Dermis blood vessel endothelial cell (primary cell): ENCODE measurements around the gene FGF12. TPM values are rescaled to one million over a fixed set of nuclear protein-coding genes. Genes with fewer than 3 reads are reported as not detected.

Experiments
- DNase-seq: peaks from one replicate; pipeline ENCODE4 v3.0.0; 2010
- total RNA-seq: library from RNA; depleted of rRNA; stranded (reverse); fragments of >200 nt; gene quantifications from 2 replicates; pipeline ENCODE4 v1.2.3, GENCODE V29; 2014

The FGF12 gene
- total RNA-seq, 1 donor from 2014 or later, result 1.2 TPM

GRCh38 chr3:192494174-192494573 lies 233.2 kb downstream of the FGF12 start:
- DNase-seq, result peak; percentile 72

DNA sequence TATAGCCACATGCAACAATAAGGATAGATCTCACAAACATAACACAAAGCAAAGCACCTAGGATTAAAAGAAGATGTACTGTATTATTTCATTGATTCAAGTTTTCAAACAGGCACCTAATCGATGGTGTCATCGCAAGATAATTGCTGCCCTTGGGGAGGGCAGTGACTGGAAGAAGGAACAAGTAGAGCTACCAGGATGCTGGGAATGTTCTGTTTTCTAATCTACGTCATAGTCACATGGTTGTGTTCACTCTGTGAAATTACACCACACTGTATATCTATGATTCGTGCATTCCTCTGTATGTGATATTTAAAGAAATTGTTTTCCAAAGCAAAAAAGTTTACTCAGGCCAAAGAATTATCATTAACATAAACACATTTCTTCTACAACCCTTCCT lies 236.6 kb downstream of the FGF12 start:
- DNase-seq, result no peak

DNA sequence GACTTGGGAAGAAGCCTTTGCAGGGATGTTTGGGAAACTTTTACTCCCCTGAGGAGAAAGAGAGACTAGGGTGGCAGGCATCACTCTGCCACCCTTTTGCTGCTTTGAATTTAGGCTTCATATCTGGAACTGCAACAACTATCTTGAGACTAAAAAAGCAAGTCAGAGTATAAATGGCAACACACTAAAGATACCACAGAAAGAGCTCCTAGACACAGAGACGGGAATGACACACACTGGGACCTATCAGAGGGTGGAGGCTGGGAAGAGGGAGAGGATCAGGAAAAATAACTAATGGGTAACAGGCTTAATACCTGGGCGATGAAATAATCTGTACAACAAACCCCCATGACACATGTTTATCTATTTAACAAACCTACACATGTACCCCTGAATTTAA lies 237.8 kb downstream of the FGF12 start:
- DNase-seq, result no peak

GRCh38 chr3:192487033-192487432 lies 240.3 kb downstream of the FGF12 start:
- no peak for DNase-seq

DNA sequence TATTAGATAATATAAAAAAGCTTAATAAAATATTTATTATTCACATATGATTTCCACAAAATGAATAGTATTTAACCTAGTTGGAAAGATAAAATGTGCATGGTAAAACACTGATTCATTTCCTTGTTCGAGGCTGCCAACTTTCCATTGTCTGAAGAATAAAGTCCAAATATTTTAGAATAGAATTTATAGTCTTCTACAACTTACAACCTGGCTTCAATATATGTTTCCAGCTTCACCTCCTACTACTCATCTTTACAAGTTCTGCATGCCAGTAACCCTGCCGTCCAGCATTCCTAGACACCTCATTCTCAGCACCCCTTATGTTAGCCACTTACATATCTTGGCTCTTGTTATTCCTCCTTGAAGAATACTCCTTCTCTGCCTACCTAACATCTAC lies 244.5 kb downstream of the FGF12 start:
- peak; percentile 28 for DNase-seq

- DNase-seq, result no peak
Observed at GRCh38 chr3:192482391-192482790, 244.9 kb downstream of the FGF12 start.

DNA sequence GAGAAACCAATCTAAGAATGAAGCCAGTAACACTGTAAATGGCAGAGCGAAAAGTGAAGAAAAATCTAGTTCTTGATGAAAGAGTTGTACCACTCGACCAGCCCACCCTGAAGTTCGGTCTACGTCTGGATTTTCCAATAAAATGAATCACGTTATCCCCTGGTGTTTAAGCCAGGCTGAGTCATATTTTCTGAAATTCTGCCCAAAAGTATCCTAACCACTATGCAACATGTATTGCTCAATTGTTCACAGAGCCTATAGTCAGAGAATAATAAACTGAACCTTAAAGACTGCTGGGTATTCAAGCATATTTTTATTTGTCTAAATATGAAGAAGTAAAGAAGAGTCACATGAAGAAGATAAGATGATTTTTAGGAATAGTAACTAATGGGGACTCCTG lies 245.7 kb downstream of the FGF12 start:
- peak; percentile 20 for DNase-seq

DNA sequence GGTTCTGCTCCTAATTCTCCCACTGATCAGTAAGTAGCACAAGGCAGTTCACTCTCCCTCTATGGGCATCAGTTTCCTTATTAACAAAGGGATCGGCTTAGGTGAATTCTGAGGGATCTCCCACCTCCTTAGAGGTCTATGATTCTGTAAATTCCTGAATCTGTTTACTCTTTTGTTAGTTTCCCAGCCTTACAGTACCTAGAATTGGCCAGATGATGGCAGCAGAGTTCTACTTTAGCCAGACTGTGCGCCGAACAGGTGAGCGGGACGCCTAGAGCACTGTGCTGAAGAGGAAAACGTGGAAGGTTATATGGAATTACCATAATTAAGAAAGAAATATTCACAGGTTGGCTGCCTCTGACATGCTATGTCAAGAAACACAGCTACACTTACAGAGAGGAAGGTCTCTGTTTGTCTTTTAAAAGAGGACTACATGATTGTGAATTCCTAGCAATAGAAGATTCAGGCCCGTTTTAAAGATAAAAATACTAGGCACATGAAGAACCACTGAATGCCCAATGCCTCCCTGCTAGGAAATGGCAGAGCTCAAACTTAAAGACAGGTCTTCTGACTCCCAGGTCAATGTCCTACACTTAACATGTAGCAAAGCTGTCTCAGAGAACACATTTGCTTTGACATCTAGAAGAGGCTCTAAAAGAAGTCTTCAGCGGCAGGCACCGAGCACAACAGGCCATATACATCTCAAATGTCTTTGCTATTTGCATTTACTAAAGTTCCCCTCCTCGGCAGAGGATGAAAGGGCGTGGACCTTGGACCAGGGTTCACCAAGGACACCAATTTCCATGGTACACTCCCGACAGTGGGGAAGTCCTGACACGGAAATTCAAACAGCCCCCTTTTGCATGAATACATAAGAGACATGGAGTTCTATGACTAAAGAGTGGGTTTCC lies 259.9 kb downstream of the FGF12 start:
- DNase-seq, result peak; percentile 75

DNA sequence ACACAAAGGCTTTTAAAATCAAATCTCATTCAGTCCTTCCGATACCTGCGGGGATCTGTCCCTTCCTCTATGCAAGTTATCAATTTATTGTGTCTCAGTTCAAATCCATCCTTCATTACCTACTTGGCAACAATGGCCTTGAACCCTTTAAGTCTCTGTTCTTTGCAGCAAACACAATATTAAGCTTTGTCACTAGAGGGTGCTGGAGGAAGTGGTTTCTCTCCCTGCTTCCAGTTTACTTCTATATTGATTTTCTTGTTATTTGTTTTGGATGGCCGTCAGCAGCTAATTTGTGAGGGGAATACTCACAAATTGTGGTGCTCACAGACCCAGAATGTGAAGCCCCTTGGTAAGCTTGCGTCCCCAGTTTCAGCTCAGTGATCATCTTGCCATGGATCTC lies 278.3 kb downstream of the FGF12 start:
- DNase-seq, result peak; percentile 5

DNA sequence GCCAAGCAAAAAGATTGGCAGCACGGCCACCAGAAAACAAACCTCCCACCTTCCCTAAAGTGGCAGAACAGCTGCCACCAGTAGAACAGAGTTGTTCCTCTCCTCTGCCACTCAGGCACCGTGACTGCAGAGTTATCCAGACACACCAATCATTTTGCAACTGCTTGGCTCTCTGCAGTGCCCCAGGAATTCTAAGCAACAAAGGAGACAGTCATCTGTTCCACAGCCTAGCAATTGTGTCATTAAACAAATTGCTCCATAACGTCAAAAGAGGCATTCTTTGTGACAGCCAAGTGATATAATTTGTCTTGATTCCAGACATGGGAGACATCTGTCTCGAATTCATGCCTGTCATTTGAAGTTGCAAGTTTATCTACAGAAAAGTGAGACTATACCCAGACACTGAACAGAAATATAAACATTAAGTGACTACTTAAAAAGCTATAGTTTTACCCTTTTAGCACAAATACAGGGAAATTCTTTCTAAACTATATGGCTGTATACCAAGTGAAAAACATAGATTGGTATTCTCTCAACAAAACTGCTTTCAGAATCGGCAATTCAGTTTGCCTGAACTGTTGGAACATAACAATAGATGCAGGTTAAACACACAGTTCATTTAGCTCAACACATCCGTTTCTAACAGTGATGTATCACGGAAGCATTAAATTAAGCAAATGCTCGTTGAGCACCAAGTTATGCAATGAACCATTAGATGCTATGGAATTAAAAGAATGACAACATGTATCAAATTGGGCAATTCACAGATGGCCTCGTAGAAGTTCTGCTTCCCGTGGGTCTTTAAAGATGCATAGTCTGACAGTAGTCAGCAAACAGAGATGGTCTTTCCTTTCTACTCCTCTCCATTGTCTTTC lies 281.3 kb downstream of the FGF12 start:
- DNase-seq, result peak; percentile 3

DNA sequence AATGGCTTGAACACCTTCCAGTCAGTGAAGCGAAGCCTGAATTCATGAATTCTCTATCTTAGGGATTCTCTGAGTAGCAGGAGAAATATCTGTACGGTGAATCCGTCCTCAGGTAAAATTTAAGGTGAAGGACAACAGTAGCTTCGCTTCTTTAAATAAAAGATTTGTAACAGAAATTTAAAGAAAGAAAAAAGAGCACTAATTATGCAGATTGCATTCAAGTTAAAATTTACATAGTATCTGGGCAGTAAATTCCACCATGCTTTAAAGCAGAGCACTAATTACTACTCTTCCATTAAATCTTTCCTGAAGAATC lies 282.6 kb downstream of the FGF12 start:
- DNase-seq, result no peak

- peak; percentile 82 for DNase-seq
Observed at GRCh38 chr3:192444096-192444790, 283.1 kb downstream of the FGF12 start.

DNA sequence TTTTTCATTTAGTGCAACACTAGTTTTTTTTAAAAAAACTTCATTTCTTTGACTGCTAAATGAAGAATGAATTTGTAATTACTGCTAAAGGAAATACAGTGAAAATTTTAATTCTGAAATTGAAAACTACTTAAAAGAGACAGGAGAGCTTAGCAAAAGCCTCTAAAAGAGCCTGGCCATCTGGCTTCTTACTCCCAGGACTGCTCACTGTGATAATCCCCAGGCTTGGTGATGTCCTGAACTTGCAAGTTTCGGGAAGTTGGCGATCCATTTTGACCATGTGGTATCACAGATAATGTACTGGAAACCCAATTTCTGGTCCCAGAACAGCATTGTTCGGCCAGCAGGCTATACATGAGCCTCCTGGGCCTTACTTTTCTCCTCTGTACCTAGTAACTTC lies 292.1 kb downstream of the FGF12 start:
- no peak for DNase-seq

- no peak for DNase-seq
Observed at GRCh38 chr3:192434186-192434585, 293.2 kb downstream of the FGF12 start.

GRCh38 chr3:192433704-192434103 lies 293.6 kb downstream of the FGF12 start:
- no peak for DNase-seq

DNA sequence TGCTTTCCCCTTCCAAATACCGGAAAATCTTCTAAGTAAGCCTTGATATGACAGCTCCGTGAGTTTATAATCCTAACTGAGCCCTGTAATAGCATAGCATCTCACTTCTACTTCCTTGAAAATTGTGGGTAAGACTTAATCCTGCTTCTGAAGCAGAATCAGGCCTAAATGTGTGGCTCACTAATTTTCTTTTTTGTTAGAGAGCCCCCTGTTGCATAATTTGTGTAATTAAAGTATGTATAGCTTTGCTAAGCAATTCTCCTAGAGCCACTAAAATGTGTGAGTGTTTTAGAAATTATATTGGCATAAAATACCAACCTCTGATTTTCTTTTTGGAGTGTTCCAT lies 304.4 kb downstream of the FGF12 start:
- DNase-seq, result peak; percentile 26

DNA sequence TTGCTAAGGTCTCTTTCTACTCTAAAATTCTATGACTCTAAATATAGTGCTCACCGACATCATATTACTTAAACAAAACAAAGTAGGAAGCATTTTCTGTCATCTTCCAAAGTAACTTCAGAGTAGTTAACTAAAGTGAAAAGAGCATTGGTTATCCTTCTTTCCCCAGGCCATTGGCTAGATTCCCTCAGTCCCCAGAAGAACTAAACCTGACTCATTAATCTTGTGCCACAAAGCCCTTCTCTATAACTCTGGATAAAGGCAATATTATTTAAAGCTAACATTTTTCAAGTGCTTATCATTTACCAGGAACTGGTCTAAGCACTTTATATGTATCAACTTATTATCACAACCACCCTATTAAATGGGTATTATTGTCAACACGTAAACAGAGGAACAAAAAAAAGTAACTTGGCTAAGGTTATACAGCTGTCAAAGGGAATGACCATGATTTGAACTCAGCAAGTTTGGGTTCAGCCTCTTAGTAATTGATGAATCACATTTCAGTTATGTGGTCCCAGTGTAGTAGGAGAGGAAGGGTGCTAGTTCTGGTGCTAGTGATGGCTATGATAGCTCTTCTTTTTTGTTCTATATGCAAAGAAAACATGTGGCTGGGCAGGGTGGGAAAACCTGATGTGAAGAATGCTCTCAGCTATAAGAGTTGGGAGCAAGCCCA lies 304.9 kb downstream of the FGF12 start:
- no peak for DNase-seq

DNA sequence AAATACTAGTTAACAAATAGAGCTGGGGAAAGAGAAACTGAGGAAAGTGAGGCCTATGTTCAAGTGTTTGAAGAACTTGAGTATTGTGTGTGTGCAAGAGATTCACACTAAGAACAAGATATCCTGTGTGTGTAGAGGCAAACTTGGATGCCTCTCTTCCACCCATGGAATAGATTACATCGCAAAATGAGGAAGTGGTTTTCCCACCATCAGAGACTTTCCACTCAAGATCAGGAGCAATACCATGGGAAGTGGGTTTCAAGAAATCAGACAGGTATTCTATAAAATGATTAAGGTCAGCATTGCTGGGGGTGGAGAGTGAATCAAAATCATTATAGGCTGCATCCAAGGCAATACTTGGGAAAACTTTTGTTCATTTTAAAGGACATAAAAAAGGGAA lies 308.0 kb downstream of the FGF12 start:
- no peak for DNase-seq

DNA sequence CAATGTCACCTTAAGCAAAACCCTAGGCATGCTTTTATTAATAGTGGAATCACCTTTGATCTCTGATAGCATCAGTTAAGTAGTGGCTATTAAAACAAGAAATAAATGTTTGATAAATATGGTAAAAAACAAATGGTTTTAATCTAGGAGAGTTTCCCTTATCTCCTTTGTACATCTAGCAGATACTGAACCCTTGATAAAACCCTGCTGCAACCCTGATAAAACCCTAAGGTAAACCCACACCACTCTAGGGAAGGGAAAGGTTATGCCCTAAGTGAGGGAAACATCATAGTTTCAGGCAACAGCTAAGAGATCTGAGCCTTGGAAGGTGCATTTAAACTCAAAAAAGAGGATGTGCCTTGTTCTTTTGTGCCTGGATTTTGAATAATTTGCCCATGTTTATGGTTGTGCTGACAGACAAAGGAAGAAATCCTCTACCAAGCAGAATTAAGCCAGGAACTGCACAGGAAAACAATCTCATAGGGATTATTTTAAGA lies 309.7 kb downstream of the FGF12 start:
- DNase-seq, result no peak

DNA sequence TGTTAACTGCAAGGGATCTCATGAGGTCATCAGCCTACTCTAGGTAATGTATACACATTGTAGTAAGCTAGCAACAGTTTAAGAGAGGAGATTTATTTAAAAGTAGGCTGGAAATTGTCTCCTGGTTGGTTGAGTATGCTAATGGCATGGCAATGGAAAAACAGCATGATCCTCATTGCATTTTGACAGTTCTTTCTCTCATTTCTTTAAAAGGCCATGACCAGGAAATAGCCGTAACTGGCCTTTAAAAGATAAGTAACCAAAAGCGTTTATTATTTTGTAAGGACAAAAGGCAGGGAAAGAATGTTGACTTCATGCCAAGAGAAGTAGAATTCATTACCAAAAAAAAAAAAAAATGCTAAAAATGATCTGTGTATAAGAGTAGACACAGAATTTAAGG lies 310.3 kb downstream of the FGF12 start:
- peak; percentile 41 for DNase-seq

DNA sequence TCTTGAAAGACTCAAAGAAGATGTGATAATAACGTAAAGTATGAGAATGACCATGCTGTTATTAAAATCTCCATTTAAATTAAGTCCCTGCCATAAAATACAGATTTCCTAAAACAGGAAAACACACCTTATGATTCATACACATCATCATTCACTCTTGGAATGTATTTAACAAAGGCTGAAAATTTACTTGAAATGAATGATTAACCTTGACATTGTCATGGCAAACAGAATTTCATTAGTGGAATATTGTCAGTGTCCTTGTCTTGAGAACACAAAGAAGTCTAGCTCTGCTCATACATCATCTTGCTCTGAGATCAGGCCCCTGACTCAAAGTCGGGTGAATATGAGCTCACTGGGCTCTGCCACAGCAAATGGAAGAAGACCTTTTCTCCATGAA lies 313.9 kb downstream of the FGF12 start:
- peak; percentile 6 for DNase-seq

DNA sequence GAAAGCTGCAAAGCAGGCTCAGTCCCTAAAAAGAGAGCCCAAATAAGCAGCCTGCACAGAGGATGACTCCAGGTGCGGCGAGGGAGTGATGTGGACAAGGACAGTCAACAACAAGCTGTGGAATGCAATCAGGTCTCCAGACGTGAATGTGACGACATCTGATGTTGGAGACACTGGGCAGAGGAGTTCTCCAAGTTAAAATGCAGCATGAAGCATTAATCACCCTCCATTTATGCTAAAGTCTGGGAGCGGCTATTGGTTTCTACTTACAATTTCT lies 316.7 kb downstream of the FGF12 start:
- DNase-seq, result no peak
